HG02623 (cell line): ENCODE data around the gene TIMM17B.
A peak's percentile ranks its signal among the peaks of the same experiment; 100 is the strongest.
"Not testable (repeated sequence)": the region's sequence is repeated elsewhere in the genome, so short reads cannot be mapped to it uniquely, and the experiment has no call there.

Experiments
- ATAC-seq: cut with Tn5 transposase; IDR thresholded peaks from one replicate; pipeline ENCODE4 v1.9.1; 2021; ENCODE audit warnings: moderate library complexity; ENCODE audit not compliant: unreplicated experiment

Gene TIMM17B

GRCh38 chrX:48897157-48897624 lies 377 bp downstream of the TIMM17B start:
- ATAC-seq = peak; percentile 16

GRCh38 chrX:48896611-48897011 lies 957 bp downstream of the TIMM17B start:
- no peak for ATAC-seq

- no peak for ATAC-seq
Observed at GRCh38 chrX:48894891-48895290, 2.7 kb downstream of the TIMM17B start.

- ATAC-seq = no peak
Observed at GRCh38 chrX:48893556-48894348, 3.8 kb downstream of the TIMM17B start.

GRCh38 chrX:48892896-48893295 lies 4.7 kb downstream of the TIMM17B start:
- no peak for ATAC-seq

GRCh38 chrX:48891402-48892288 lies 5.9 kb downstream of the TIMM17B start:
- peak; percentile 81 for ATAC-seq

- ATAC-seq = peak; percentile 41
Observed at GRCh38 chrX:48890934-48891401, 6.6 kb downstream of the TIMM17B start.

GRCh38 chrX:48890296-48890925 lies 7.2 kb downstream of the TIMM17B start:
- no peak for ATAC-seq

GRCh38 chrX:48886586-48886985 lies 11.0 kb downstream of the TIMM17B start:
- ATAC-seq = not testable (repeated sequence)

- no peak for ATAC-seq
Observed at GRCh38 chrX:48883729-48884128, 13.8 kb downstream of the TIMM17B start.

GRCh38 chrX:48876944-48877343 lies 20.6 kb downstream of the TIMM17B start:
- ATAC-seq = not testable (repeated sequence)

- not testable (repeated sequence) for ATAC-seq
Observed at GRCh38 chrX:48872017-48872416, 25.6 kb downstream of the TIMM17B start.

GRCh38 chrX:48864210-48864609 lies 33.4 kb downstream of the TIMM17B start:
- ATAC-seq = no peak

- no peak for ATAC-seq
Observed at GRCh38 chrX:48854898-48855297, 42.7 kb downstream of the TIMM17B start.

GRCh38 chrX:48854121-48854804 lies 43.3 kb downstream of the TIMM17B start:
- not testable (repeated sequence) for ATAC-seq

GRCh38 chrX:48853494-48853893 lies 44.1 kb downstream of the TIMM17B start:
- not testable (repeated sequence) for ATAC-seq

GRCh38 chrX:48852857-48853256 lies 44.7 kb downstream of the TIMM17B start:
- no peak for ATAC-seq

GRCh38 chrX:48848847-48849246 lies 48.7 kb downstream of the TIMM17B start:
- ATAC-seq = no peak
